CD4-positive, CD25-positive, alpha-beta regulatory T cell (primary cell): Measurements from ENCODE around the gene CERK. TPM values are rescaled to one million over a fixed set of nuclear protein-coding genes. Genes with fewer than 3 reads are reported as not detected.

Experiments
- ATAC-seq, 2 donors: fragments of 150-1000 bp; cut with Tn5 transposase; one replicate each; pipeline ENCODE4 v1.10.0; 2021; ENCODE audit warnings: low read depth in 2 of 2, moderate number of reproducible peaks in 2 of 2, moderate library complexity in 1 of 2
- DNase-seq, 3 donors: peaks; one replicate each; pipeline versions ENCODE4 v3.0.0 to v3.0.0-alpha.2; 2012 to 2022; ENCODE audit warnings: mixed read lengths in 1 of 3
- H3K27ac ChIP-seq: one replicate; pipeline ENCODE4 v1.7.0; 2013; ENCODE audit warnings: mild to moderate bottlenecking, low read length; ENCODE audit not compliant: insufficient read depth, poor library complexity, severe bottlenecking
- H3K27me3 ChIP-seq: one replicate; pipeline ENCODE4 v1.7.0; 2013; ENCODE audit warnings: low read length; ENCODE audit not compliant: control insufficient read depth, insufficient read depth
- H3K36me3 ChIP-seq: one replicate; pipeline ENCODE4 v1.7.0; 2013; ENCODE audit warnings: mild to moderate bottlenecking, low read length, moderate library complexity; ENCODE audit not compliant: control insufficient read depth, insufficient read depth
- H3K4me1 ChIP-seq: 2 replicates; pipeline ENCODE4 v1.7.0; 2013; ENCODE audit warnings: mild to moderate bottlenecking, low read length; ENCODE audit not compliant: insufficient read depth, control insufficient read depth, poor library complexity, severe bottlenecking
- H3K4me3 ChIP-seq: one replicate; pipeline ENCODE4 v1.7.0; 2013; ENCODE audit warnings: low read depth, mild to moderate bottlenecking, low read length, moderate library complexity
- H3K9me3 ChIP-seq, 2 experiments: 1 replicate in 1 of 2; 2 replicates in 1 of 2; pipeline ENCODE4 v1.7.0; 2013; ENCODE audit warnings: low read length in 2 of 2, mild to moderate bottlenecking in 1 of 2, moderate library complexity in 1 of 2; ENCODE audit not compliant: control insufficient read depth in 2 of 2
- H3K27ac Mint-ChIP-seq, 3 donors: one replicate each; pipeline ENCODE4 v1.8.0; 2020 to 2022; ENCODE audit warnings: mild to moderate bottlenecking in 3 of 3, mixed read lengths in 3 of 3, moderate library complexity in 2 of 3
- H3K27me3 Mint-ChIP-seq: one replicate; pipeline ENCODE4 v1.8.0; 2022; ENCODE audit warnings: mild to moderate bottlenecking, mixed read lengths
- H3K36me3 Mint-ChIP-seq: one replicate; pipeline ENCODE4 v1.8.0; 2020; ENCODE audit warnings: mixed read lengths
- H3K4me1 Mint-ChIP-seq, 4 donors: one replicate each; pipeline ENCODE4 v1.8.0; 2020 to 2022; ENCODE audit warnings: mixed read lengths in 4 of 4, mild to moderate bottlenecking in 1 of 4
- H3K4me3 Mint-ChIP-seq, 4 donors: one replicate each; pipeline ENCODE4 v1.8.0; 2020 to 2022; ENCODE audit warnings: mild to moderate bottlenecking in 4 of 4, mixed read lengths in 4 of 4, moderate library complexity in 3 of 4
- H3K9me3 Mint-ChIP-seq, 7 donors: one replicate each; pipeline ENCODE4 v1.8.0; 2020 to 2022; ENCODE audit warnings: mixed read lengths in 7 of 7, mild to moderate bottlenecking in 3 of 7, moderate library complexity in 2 of 7
- polyA plus RNA-seq, 4 donors: library from polyadenylated mRNA; unstranded; fragments of 300-500 nt; fragmentation: Illumina TruSeq; gene quantifications; one replicate each; pipeline ENCODE4 v1.2.3, GENCODE V29; 2021
- total RNA-seq: library from RNA; stranded (reverse); gene quantifications from one replicate; pipeline ENCODE4 v1.2.3, GENCODE V29; 2022

The CERK gene
- total and polyA plus RNA-seq, 5 donors from 2014 or later, result 75.5 to 105 (median 85.3) TPM

DNA sequence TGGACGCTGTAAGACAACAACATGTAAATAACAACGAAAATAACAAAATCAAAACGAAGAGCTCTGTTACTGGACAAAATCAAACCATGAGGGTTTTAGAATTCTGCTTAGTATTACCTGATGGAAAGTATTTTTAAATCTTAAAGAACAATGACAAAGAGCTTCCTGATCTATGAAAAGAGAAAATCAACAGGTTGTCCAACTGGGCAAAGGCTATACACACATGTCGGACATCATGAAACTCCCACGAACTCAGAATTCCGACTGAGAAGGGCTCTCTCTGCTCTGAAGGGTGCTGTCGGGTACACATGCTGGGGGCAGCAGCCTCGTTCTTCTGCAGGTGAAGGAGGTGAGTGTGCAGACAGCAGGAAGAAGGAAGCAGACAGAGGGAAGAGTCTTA, 25.8 kb downstream of the CERK start:
- Mint-ChIP-seq H3K36me3 (peaks cover 61% of the 10 kb centered on the region), H3K9me3 (no peaks in the 10 kb centered on the region), H3K27me3 (no peaks in the 10 kb centered on the region), H3K27ac (peak overlapping the region in 2 of 3 donors; percentile 65 to 78), H3K4me3 (no peak overlapping the region), H3K4me1 (peaks cover 5 to 23% (median 16%) of the 10 kb centered on the region in 4 donors)
- H3K27me3 ChIP-seq, result no peaks in the 10 kb centered on the region
- H3K36me3 ChIP-seq, result peaks cover 83% of the 10 kb centered on the region
- H3K27ac ChIP-seq, result no peak overlapping the region
- DNase-seq, result no peak
- ATAC-seq, result no peak
- no peaks in the 10 kb centered on the region for H3K9me3 ChIP-seq
- no peaks in the 10 kb centered on the region for H3K4me1 ChIP-seq
- no peak overlapping the region for H3K4me3 ChIP-seq

DNA sequence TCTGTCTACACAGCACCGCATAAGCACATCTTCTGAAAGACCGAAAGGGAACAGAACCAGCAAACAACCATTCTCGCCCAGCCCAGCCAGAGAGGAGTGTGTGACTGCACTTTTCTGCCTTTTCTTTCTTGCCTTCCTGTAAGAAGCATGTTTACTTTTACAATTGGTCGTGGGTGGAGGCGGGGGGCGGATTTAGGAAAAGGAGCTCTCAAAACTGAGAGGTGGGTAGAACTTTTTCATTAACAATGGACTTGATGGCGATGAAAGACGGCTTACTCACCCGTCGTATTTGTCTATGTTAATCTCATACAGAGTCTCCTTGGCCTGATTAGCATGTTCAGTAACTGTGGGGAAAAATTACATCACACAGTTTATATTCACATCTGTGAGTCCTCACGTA, 27.2 kb downstream of the CERK start:
- no peak overlapping the region for H3K27ac Mint-ChIP-seq
- ATAC-seq (no peak), DNase-seq (no peak)
- Histone ChIP-seq H3K9me3 (no peaks in the 10 kb centered on the region), H3K4me1 (no peaks in the 10 kb centered on the region), H3K27me3 (no peaks in the 10 kb centered on the region), H3K36me3 (peaks cover 90% of the 10 kb centered on the region), H3K4me3 (no peak overlapping the region), H3K27ac (no peak overlapping the region)
- H3K4me1 Mint-ChIP-seq, result peaks cover 5 to 27% (median 18%) of the 10 kb centered on the region in 4 donors
- no peaks in the 10 kb centered on the region for H3K9me3 Mint-ChIP-seq
- no peak overlapping the region for H3K4me3 Mint-ChIP-seq
- no peaks in the 10 kb centered on the region for H3K27me3 Mint-ChIP-seq
- peaks cover 68% of the 10 kb centered on the region for H3K36me3 Mint-ChIP-seq

- Histone ChIP-seq H3K36me3 (peaks cover 89% of the 10 kb centered on the region), H3K27me3 (no peaks in the 10 kb centered on the region), H3K4me1 (no peaks in the 10 kb centered on the region), H3K4me3 (no peak overlapping the region), H3K27ac (no peak overlapping the region), H3K9me3 (no peaks in the 10 kb centered on the region)
- H3K4me3 Mint-ChIP-seq, result no peak overlapping the region
- no peaks in the 10 kb centered on the region for H3K27me3 Mint-ChIP-seq
- H3K27ac Mint-ChIP-seq, result peak overlapping the region in 1 of 3 donors; percentile 41
- DNase-seq (no peak), ATAC-seq (no peak)
- H3K4me1 Mint-ChIP-seq, result peaks cover 0 to 17% (median 8%) of the 10 kb centered on the region in 4 donors
- H3K36me3 Mint-ChIP-seq, result peaks cover 56% of the 10 kb centered on the region
- H3K9me3 Mint-ChIP-seq, result no peaks in the 10 kb centered on the region
Observed at GRCh38 chr22:46708766-46709330, 29.2 kb downstream of the CERK start.

GRCh38 chr22:46707827-46708570, 30.1 kb downstream of the CERK start:
- DNase-seq (no peak), ATAC-seq (no peak)
- Mint-ChIP-seq H3K36me3 (peaks cover 57% of the 10 kb centered on the region), H3K27me3 (no peaks in the 10 kb centered on the region), H3K9me3 (no peaks in the 10 kb centered on the region), H3K4me1 (peaks cover 0 to 14% (median 7%) of the 10 kb centered on the region in 4 donors), H3K4me3 (no peak overlapping the region), H3K27ac (peak overlapping the region in 1 of 3 donors; percentile 4)
- Histone ChIP-seq H3K4me3 (no peak overlapping the region), H3K27me3 (no peaks in the 10 kb centered on the region), H3K9me3 (no peaks in the 10 kb centered on the region), H3K27ac (no peak overlapping the region), H3K36me3 (peaks cover 91% of the 10 kb centered on the region), H3K4me1 (no peaks in the 10 kb centered on the region)

DNA sequence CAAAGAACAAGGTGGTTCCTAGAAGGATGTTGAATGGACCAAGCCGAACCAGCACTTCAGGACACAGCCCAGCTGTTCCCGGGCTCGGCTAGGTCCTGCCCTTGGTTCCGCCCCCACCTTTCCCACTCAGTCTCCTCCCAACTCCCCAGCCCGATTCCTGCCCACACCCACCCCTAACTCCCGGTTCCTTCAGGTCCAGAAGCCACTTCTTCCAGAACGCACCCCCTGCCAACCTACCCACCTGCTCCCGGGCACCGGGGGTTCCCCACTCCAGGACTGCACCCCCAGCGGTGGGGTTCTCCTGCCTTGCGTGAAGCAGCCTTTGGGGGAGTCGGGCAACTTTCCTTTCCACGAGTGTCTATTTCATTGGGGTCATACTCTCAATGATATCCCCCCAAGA, 30.7 kb downstream of the CERK start:
- Histone ChIP-seq H3K9me3 (no peaks in the 10 kb centered on the region), H3K4me3 (no peak overlapping the region), H3K36me3 (peaks cover 95% of the 10 kb centered on the region), H3K27me3 (no peaks in the 10 kb centered on the region), H3K27ac (no peak overlapping the region), H3K4me1 (no peaks in the 10 kb centered on the region)
- DNase-seq, result no peak
- H3K36me3 Mint-ChIP-seq, result peaks cover 59% of the 10 kb centered on the region
- peaks cover 0 to 11% (median 6%) of the 10 kb centered on the region in 4 donors for H3K4me1 Mint-ChIP-seq
- no peak overlapping the region for H3K4me3 Mint-ChIP-seq
- peak overlapping the region in 2 of 3 donors; percentile 62 to 79 for H3K27ac Mint-ChIP-seq
- H3K27me3 Mint-ChIP-seq, result no peaks in the 10 kb centered on the region
- H3K9me3 Mint-ChIP-seq, result no peaks in the 10 kb centered on the region
- no peak for ATAC-seq

DNA sequence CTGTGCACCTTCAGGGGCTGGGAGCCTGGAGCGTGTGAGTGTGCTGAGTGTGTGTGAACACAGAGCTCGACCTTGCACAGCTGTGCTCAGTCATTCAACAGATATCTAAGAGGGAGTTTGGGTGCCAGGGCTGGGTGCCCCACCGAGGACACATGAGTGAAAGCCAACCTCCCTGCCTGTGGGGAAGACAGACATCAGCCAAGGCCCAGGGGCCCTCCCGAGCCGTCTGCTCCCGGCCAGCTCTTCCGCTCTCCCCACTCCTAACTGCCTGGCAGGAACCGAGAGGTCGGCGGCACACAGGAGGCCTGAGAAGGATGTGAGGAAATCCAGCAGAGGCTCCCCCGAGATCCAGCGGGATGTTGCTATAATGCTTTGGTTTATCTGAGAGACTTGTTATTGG, 32.0 kb downstream of the CERK start:
- peaks cover 89% of the 10 kb centered on the region for H3K36me3 ChIP-seq
- no peak overlapping the region for H3K4me3 Mint-ChIP-seq
- peaks cover 0 to 11% (median 4%) of the 10 kb centered on the region in 4 donors for H3K4me1 Mint-ChIP-seq
- no peak overlapping the region for H3K4me3 ChIP-seq
- H3K27me3 Mint-ChIP-seq, result no peaks in the 10 kb centered on the region
- H3K9me3 Mint-ChIP-seq, result no peaks in the 10 kb centered on the region
- peak overlapping the region in 1 of 3 donors; percentile 31 for H3K27ac Mint-ChIP-seq
- H3K4me1 ChIP-seq, result no peaks in the 10 kb centered on the region
- no peaks in the 10 kb centered on the region for H3K27me3 ChIP-seq
- no peaks in the 10 kb centered on the region for H3K9me3 ChIP-seq
- H3K36me3 Mint-ChIP-seq, result peaks cover 48% of the 10 kb centered on the region
- ATAC-seq, result no peak
- H3K27ac ChIP-seq, result no peak overlapping the region
- DNase-seq, result no peak

GRCh38 chr22:46703996-46704370, 34.1 kb downstream of the CERK start:
- H3K27ac ChIP-seq, result no peak overlapping the region
- H3K27ac Mint-ChIP-seq, result no peak overlapping the region
- H3K9me3 Mint-ChIP-seq, result no peaks in the 10 kb centered on the region
- DNase-seq (no peak), ATAC-seq (no peak)
- H3K9me3 ChIP-seq, result no peaks in the 10 kb centered on the region
- H3K27me3 Mint-ChIP-seq, result no peaks in the 10 kb centered on the region
- no peak overlapping the region for H3K4me3 ChIP-seq
- H3K4me1 Mint-ChIP-seq, result peaks cover 0 to 8% (median 4%) of the 10 kb centered on the region in 4 donors
- H3K27me3 ChIP-seq, result no peaks in the 10 kb centered on the region
- H3K36me3 ChIP-seq, result peaks cover 89% of the 10 kb centered on the region
- H3K4me1 ChIP-seq, result no peaks in the 10 kb centered on the region
- no peak overlapping the region for H3K4me3 Mint-ChIP-seq
- peaks cover 39% of the 10 kb centered on the region for H3K36me3 Mint-ChIP-seq
